Neutrophil (primary cell): ENCODE results near the gene C12orf42.

Experiments
- H3K27ac ChIP-seq: fragments of 200-600 bp; sonication (generic); 2 replicates; pipeline ENCODE4 v1.5.1; 2016; ENCODE audit warnings: mild to moderate bottlenecking, moderate library complexity
- H3K27me3 ChIP-seq: fragments of 200-600 bp; sonication (generic); 2 replicates; pipeline ENCODE4 v1.6.0; 2016; ENCODE audit warnings: mild to moderate bottlenecking
- H3K36me3 ChIP-seq: fragments of 200-600 bp; sonication (generic); 2 replicates; pipeline ENCODE4 v1.5.1; 2017
- H3K4me1 ChIP-seq, 2 experiments: fragments of 200-600 bp in 1 of 2; sonication (generic) in 1 of 2; 1 replicate in 1 of 2; 2 replicates in 1 of 2; pipeline versions ENCODE4 v1.5.1 to v1.6.1; 2013 to 2016; ENCODE audit warnings: low read depth in 1 of 2, low read length in 1 of 2, mild to moderate bottlenecking in 1 of 2, moderate library complexity in 1 of 2; ENCODE audit not compliant: control insufficient read depth in 1 of 2, insufficient read depth in 1 of 2
- H3K4me3 ChIP-seq, 2 experiments: fragments of 200-600 bp in 1 of 2; sonication (generic) in 1 of 2; 1 replicate in 1 of 2; 2 replicates in 1 of 2; pipeline ENCODE4 v1.5.1; 2013 to 2016; ENCODE audit warnings: low read depth in 1 of 2, low read length in 1 of 2, mild to moderate bottlenecking in 1 of 2, moderate library complexity in 1 of 2
- H3K9me3 ChIP-seq: fragments of 200-600 bp; sonication (generic); 2 replicates; pipeline ENCODE4 v1.5.1; 2016
- TF ChIP-seq, protein P1 (sequence below): fragments of 200-600 bp; sonication (generic); IDR thresholded peaks from 2 replicates; pipeline ENCODE4 v1.5.1; 2016; ENCODE audit warnings: antibody characterized with exemption

Gene C12orf42

DNA sequence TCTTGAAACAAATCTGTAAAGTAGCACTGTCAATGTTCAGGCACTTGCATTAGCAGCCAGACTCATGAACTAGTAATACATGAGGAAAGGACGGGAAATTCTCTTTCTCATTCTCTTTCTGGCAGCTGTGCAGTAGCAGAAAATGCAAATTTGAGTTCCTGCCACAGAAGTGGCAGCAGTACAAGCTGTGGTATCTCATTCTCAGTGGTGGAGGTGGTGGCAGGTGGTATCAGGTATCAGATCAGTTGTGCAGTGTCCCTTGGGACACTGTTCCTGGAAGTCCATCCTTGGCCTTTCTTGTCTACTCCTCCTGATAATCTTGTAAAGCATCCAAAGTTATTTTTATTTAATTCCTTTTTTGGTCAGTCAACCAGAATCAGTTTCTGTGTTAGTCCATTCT is 103.0 kb downstream of the C12orf42 start:
- H3K27me3 ChIP-seq: no peaks in the 10 kb centered on the region

DNA sequence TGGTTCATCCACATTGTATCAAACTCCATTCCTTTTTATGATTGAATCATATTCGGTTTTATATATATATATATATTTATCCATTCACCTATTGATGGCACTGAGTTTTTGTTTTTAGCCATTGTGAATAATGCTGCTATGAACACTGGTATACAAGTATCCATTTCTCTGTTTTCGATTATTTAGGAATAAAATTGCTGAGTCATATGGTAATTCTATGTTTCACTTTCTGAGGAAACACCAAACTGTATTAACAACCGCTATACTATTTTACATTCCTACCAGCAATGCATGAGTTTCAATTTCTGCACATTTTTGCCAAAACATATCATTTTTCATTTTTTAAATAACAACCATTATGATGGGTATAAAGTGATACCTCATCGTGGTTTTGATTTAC is 104.7 kb downstream of the C12orf42 start:
- no peak overlapping the region for H3K4me3 ChIP-seq
- no peaks in the 10 kb centered on the region for H3K36me3 ChIP-seq
- H3K27me3 ChIP-seq: no peaks in the 10 kb centered on the region
- H3K4me1 ChIP-seq: no peaks in the 10 kb centered on the region
- no peaks in the 10 kb centered on the region for H3K9me3 ChIP-seq
- no peak overlapping the region for H3K27ac ChIP-seq
- TF ChIP-seq, protein P1, sequence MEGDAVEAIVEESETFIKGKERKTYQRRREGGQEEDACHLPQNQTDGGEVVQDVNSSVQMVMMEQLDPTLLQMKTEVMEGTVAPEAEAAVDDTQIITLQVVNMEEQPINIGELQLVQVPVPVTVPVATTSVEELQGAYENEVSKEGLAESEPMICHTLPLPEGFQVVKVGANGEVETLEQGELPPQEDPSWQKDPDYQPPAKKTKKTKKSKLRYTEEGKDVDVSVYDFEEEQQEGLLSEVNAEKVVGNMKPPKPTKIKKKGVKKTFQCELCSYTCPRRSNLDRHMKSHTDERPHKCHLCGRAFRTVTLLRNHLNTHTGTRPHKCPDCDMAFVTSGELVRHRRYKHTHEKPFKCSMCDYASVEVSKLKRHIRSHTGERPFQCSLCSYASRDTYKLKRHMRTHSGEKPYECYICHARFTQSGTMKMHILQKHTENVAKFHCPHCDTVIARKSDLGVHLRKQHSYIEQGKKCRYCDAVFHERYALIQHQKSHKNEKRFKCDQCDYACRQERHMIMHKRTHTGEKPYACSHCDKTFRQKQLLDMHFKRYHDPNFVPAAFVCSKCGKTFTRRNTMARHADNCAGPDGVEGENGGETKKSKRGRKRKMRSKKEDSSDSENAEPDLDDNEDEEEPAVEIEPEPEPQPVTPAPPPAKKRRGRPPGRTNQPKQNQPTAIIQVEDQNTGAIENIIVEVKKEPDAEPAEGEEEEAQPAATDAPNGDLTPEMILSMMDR: no peak

More for the DNA sequence above, 103.0 kb downstream of the C12orf42 start:
- H3K36me3 ChIP-seq: no peaks in the 10 kb centered on the region
- no peaks in the 10 kb centered on the region for H3K4me1 ChIP-seq
- TF ChIP-seq, protein P1: no peak
- no peak overlapping the region for H3K4me3 ChIP-seq
- no peaks in the 10 kb centered on the region for H3K9me3 ChIP-seq
- H3K27ac ChIP-seq: no peak overlapping the region

DNA sequence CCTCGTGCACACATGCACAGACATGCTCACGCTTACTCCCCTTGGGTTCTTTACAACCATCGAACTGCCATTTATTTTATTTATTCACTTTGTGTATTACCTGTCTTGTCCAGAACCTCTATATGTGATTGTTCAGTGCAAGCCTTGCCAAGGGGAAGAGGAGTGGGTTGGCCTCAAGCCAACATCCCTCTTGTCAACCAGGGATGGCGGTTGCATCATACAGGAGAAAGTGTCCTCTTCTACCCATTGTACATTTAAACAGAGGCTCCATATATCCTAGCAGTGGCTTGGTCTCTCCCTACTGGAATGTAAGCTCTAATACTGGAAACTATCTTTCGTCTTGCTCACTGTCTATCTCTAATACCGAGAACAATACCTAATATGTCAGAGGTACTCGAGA is 108.4 kb downstream of the C12orf42 start:
- Histone ChIP-seq H3K4me1 (no peaks in the 10 kb centered on the region), H3K27ac (no peak overlapping the region), H3K36me3 (no peaks in the 10 kb centered on the region), H3K27me3 (no peaks in the 10 kb centered on the region), H3K9me3 (no peaks in the 10 kb centered on the region), H3K4me3 (no peak overlapping the region)
- TF ChIP-seq, protein P1: no peak

DNA sequence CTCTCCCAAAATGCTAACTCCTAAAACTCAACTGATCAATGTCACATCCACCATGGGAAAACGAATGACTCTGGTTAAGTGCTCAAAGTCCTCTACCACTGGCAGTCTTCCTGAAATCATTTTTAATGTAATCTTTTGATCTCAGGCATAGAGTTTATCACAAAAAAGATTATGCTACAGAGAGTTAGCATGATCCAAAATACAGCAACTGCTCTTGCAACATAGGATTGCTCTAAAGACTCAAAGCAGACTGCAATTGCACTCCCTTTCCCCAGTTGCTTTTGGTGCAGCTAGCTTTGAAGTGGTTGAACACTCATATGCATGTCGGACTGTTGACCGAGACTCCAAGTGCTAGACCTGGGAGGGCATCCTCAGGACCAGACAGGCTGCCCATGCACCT is 109.3 kb downstream of the C12orf42 start:
- H3K9me3 ChIP-seq: no peaks in the 10 kb centered on the region
- H3K27ac ChIP-seq: no peak overlapping the region
- TF ChIP-seq, protein P1: no peak
- no peaks in the 10 kb centered on the region for H3K27me3 ChIP-seq
- no peaks in the 10 kb centered on the region for H3K36me3 ChIP-seq
- no peak overlapping the region for H3K4me3 ChIP-seq
- no peaks in the 10 kb centered on the region for H3K4me1 ChIP-seq

DNA sequence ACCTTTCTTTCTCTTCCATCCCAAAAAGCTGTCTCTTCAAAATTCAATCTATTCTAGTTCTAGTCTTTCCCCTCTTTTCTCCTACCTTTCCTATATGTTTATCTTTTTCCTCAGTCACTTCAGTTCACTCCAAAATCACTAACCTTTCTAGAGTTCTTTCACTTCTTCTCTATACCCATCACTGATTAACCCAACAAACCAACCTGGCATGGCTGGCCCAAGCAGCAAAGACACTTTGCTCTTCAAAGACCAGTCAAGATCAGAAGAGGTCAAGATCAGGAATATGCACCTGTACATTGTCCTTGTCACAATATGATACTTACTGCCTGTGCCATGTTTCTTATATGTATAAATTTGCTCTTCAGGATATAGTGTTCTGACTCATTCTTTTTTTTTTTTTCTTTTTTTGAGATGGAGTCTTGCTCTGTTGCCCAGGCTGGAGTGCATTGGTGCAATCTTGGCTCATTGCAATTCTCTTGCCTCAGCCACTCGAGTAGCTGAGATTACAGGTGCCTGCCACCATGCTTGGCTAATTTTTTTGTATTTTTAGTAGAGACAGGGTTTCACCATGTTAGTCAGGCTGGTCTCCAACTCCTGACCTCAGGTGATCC is 112.9 kb downstream of the C12orf42 start:
- no peaks in the 10 kb centered on the region for H3K4me1 ChIP-seq
- H3K27ac ChIP-seq: no peak overlapping the region
- H3K27me3 ChIP-seq: no peaks in the 10 kb centered on the region
- H3K4me3 ChIP-seq: no peak overlapping the region
- no peaks in the 10 kb centered on the region for H3K9me3 ChIP-seq
- TF ChIP-seq, protein P1: no peak
- H3K36me3 ChIP-seq: no peaks in the 10 kb centered on the region
